HG03571 (cell line): ENCODE measurements around the gene SGPP2.
"Not testable (repeated sequence)": the region's sequence is repeated elsewhere in the genome, so short reads cannot be mapped to it uniquely, and the experiment has no call there.

Experiments
- ATAC-seq: cut with Tn5 transposase; IDR thresholded peaks from one replicate; pipeline ENCODE4 v1.9.1; 2021; ENCODE audit not compliant: unreplicated experiment

The SGPP2 gene

DNA sequence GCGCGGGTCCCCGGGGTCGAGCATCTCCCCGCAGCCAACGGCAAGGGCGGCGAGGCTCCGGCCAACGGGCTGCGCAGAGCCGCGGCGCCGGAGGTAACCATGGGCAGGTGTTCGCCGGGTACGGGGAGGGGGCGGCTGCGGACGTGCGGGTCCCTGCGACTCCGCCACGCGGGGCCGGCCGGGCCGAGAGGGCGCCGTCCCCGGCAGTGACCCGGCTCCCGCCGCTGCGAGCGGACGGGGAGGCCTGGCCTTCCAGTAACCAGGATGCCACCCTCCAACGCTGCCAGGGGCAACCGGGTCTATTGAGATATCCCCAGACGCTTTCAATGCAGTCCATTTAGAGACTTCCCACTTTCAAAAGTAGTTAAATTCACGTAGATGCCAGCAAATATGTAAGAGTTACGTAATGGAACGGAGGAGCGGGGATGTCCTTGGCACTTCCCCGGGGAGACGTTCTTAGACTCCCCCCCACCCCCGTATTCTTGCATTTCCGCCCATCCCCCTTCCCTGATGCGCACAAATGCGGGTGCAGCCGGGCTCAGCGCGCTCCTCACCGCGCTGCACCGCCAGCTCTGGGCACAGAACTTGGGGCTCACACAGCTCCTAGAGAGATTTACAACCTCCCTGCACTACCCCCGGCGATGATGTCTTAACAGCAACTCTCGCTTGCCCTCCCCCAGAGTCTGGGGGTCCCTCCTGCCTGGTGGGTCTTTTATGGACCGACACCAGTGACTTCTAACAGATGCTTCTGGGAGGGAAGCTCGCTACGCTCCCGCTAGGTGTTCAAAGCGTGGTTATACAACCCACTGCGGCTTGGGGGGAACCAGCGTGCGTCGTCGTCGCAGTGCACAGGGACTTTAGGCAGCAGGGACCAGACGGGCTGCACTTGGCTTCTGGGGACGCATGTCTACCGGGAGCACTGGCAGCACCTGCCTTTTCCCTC is 657 bp downstream of the SGPP2 start:
- no peak for ATAC-seq

DNA sequence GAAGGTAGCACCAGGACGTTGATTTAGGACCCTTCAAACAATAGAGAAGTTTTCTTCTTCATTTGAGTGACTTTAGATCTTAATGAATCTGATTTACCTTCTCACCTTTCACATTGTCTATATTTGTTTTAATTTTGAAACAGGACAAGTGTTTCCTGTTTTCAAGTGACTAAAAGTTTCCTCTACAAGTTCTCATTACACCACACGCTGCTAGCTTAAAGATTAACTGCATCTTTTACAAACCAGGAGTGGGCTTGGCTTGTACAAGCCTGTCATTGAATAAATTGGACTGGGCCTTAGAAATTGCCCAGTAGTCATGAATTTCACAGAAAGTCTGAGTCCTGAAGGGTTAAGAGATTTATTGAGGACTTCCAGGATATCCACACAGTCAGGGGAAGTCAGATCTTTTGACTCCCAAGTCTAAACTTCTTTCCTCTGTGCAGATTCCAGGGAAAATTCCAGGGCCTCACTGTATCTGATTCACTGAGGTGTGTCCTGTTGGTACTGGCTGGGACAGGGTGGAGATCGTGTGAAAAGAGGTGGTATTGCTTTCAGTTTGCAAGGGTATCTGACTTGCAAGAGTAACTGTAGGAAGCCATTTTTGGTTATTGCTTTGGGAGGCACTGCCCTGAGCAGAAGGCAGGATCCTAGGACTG is 3.4 kb downstream of the SGPP2 start:
- ATAC-seq, result peak; percentile 55

DNA sequence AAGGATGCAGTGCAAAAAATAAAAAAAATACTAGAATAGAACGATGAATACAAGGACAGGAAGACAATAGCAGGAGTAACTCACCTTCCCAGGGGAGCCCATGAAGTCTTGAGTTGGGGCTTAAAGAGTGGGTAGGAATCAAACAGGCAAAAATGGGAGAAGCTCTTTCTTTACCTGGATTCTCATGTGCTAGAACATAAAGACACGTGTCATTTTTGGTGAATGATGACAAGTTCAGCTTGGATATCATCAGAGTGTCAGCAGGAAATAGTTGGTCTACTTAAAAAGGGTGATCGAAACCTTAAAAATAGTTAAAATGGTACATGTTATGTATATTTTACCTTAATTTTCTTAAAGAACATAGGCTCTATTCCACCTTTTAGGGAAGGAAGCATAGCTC is 5.7 kb downstream of the SGPP2 start:
- ATAC-seq, result no peak

DNA sequence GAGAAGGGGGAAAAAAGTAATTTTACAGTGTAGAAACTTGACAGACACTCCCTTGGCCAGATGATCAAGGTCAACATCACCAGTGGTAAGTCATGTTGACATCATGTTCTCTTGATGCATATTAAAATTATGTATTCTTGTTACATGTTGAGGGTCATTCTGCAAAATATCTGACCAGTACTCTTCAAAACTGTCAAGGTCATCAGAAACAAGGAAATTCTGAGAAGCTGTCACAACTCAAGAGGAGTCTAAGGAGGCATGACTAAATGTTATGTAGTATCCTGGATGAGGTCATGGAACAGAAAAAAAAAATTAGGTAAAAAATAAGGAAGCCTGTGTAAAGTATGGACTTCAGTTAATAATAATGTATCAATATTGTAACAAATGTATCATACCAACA is 6.3 kb downstream of the SGPP2 start:
- ATAC-seq, result no peak

DNA sequence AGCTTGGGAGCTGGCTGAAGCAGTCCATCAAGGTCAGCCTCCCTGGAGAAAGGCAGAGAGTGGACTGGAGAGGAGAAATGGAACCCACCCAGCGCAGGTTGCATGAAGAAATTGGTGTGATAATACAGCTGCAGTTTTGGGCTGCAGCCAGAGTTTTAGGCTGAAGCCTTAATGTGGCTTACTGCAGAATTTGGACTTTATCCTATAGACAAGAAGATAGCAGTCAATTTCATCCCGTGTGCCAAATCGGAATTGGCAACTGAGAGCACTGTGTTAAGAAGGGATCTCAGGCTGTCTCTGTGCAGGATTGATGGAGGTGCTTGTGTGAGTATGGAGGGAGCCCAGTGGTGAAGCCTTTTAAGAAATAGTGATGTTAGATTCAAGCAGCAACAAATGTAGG is 7.5 kb downstream of the SGPP2 start:
- ATAC-seq, result no peak

DNA sequence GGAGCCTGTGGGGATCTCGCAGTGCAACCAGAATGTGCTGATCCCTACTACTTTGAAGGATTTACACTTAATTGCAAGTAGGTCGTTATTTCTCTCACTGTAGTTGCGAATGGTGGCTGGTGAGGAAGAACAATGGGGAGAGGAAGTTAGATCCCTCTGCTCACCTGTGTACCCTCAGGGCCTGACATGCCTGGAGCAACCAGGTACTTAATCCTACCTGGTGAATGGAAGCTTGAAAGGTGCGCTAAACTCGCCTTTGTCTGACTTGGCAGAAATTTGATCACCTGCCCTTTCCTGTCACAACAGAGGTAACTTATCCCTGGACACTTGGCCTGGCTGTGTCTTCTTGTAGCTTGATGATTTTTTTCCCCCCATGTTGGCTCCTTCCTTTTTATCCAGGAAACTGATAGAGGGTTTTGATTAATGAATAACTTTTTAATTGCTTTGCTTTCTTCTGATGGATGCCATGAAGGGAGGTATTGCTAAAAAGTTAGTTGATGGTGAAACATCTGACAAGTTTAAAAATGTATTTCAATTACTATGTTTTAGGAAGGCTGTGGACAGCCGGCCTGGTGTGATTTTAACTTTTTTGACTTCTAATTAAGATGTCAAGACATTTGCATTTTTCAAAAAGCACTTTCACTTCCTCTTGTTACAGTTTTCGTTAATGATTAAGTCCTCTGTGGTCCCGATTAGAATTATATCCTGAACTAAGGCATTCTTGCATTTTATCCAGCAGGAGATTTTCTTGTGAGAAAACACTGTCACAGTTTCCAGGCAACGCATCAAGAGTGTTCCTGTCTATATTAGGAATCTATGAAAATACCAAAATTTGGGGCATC is 9.2 kb downstream of the SGPP2 start:
- peak; percentile 86 for ATAC-seq

DNA sequence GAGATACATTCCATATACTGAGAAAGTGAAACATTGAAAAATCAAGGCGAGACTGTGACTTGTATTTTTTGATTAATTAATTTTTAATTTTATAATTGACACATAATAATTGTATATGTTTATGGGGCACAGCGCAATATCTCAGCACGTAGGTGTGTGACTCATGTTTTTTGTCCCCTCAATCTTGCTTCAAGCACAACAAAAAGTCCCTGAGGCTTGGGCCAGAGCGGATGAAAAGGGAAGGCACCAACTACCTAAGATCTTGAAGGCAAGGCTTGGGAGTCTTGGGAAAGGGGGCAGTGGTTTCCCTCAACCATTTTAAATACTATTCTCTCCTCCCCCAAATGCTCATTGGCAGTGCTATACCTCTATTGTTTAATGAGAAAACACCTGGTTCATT is 9.9 kb downstream of the SGPP2 start:
- ATAC-seq, result peak; percentile 41

GRCh38 chr2:222435400-222436039 is 11.2 kb downstream of the SGPP2 start:
- not testable (repeated sequence) for ATAC-seq

GRCh38 chr2:222436040-222436413 is 11.7 kb downstream of the SGPP2 start:
- no peak for ATAC-seq

DNA sequence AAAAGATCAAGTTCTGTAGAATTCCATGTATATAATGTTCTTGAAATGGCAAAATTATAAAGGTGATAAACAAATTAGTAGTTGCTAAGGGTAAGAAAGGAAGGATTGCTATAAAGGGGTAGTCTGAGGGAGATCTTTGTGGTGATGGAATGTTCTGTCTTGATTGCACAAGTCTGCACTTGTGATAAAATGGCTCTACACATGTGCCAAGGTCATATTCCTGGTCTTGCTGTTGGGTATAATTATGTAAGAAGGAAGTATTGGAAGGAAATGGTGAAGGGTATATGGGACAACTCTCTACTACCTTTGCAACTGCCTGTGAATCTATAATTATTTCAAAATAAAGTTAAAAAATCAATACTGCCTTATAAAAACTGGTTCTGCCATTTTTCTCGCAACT is 15.3 kb downstream of the SGPP2 start:
- ATAC-seq, result no peak

GRCh38 chr2:222440673-222441422 is 16.5 kb downstream of the SGPP2 start:
- no peak for ATAC-seq

- ATAC-seq, result no peak
Measured at GRCh38 chr2:222442665-222443064, 18.3 kb downstream of the SGPP2 start.

DNA sequence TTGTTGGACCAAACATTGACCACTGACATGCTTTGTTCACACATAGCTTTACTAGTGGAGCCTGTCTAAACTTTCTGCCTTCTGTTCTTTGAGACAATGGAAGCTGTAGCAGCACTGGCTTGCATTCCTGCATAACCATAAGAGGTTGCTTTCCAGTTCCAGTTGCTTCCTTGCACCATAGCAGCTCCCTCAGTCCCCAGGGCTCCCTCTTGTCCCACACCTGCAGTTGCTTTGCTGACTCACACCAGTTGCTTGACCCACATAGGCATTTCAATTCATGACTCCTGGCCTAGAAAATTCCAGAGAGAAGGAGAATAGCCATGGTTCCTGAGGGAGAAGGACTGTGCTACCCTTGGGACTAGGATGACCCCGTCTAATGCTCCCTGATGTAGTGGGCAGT is 20.9 kb downstream of the SGPP2 start:
- no peak for ATAC-seq

DNA sequence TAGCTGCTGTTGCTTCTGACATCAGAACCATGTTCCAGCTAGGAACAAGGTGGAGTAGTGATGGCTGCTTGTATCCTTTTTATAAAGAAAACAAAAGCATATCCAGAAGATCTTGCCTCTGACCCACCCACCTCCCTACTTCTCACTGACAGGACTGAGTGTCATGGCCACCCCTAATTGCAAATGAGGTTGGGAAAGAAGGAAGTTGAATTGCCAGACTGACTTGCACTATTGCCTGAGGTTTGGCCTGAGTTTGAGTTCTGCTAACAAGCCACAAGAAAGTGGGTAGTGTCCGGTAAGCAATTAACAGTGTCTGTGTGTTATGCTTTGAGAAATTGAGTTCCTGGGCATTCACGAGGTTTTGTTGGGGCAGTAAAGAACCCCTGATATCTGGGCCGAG is 22.8 kb downstream of the SGPP2 start:
- no peak for ATAC-seq

GRCh38 chr2:222448748-222449181 is 24.4 kb downstream of the SGPP2 start:
- no peak for ATAC-seq

- no peak for ATAC-seq
Measured at GRCh38 chr2:222450021-222450420, 25.7 kb downstream of the SGPP2 start.

DNA sequence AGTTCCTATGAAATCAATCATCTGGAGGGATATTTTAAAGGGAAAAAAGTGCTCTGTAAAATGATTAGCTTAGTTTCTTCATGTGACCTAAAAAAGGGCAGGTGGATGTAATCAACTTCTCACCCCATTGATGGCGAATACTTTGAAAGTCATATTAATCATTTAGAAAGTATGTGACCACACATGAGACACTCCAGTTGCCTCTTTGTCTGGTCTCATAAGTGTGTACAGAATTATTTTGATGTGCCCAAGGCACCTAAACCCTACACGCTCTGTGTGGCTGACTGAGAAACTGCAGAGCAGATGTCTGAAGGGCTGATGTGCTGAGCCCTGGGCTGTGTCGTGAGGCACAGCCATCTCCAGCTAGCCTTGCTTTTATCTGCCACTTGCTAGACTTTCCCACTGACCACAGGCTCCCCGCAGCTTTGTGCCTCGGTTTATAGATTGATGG is 26.9 kb downstream of the SGPP2 start:
- peak; percentile 100 for ATAC-seq

- ATAC-seq, result no peak
Measured at GRCh38 chr2:222452422-222452950, 28.1 kb downstream of the SGPP2 start.

DNA sequence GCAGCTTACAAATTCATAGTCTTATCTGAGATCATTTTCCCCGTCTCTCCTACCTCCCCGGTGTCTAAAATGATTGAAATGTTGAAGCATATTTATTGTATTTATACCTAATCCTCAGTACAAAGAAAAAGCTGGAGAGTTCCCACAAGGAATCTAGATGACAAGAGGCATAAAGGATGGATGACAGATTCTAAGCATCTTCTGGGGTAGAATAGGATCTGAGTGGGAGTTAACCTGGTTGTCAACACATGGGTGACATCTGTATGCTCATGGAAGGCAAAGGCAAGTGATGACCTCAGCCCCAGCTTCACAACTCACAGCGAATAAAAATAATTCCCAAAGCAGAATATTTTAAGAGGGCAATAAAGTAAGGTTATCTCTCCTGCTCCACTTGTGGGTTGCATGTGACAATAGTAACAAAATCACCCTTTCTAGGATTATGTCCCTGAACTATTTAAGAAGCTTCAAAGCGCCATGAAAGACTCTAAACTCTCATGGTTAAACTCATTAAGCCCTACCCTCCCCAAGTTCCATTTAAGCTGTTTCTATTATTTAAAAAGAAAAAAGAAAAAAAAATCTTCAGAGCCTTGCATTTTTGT is 32.2 kb downstream of the SGPP2 start:
- no peak for ATAC-seq
